Regular cardiac myocyte (primary cell): Measurements from ENCODE around the gene UACA. TPM values are rescaled to one million over a fixed set of nuclear protein-coding genes. Genes with fewer than 3 reads are reported as not detected.

ENCODE experiments used
- total RNA-seq: library from RNA; depleted of rRNA; stranded (reverse); fragments of >200 nt; gene quantifications from 2 replicates; pipeline ENCODE4 v1.2.3, GENCODE V29; 2014

Gene UACA
- total RNA-seq = 229 and 352 TPM in 2 replicates

GRCh38 chr15:70763120-70763949, at the start of gene UACA:
Gene UACA, minus strand, starts transcription at chr15:70763558. Its CDS starts 151 bp downstream, at chr15:70763407.

Other genes starting within 250 kb of the UACA start
- gene LARP6, start 90.6 kb upstream of the UACA start, total RNA-seq = 49.0 and 65.0 TPM in 2 replicates
- gene THAP10, start 128.9 kb upstream of the UACA start, total RNA-seq = 3.4 and 5.2 TPM in 2 replicates
- 12.4 and 13.0 TPM in 2 replicates for gene LRRC49, start 129.3 kb upstream of the UACA start, total RNA-seq